Stimulated activated CD4-positive, alpha-beta T cell treated with anti-CD3 and anti-CD28 coated beads, Interleukin-15, amount 100 ng/mL, for 1 hour (primary cell): Measurements from ENCODE around the gene CNTN4.
"Not testable (repeated sequence)": the region's sequence is repeated elsewhere in the genome, so short reads cannot be mapped to it uniquely, and the experiment has no call there.

Source experiments
- DNase-seq, 2 donors: peaks; one replicate each; pipeline ENCODE4 v3.0.0-alpha.2; 2020; ENCODE audit warnings: low read depth in 1 of 2, low spot score in 1 of 2

Gene CNTN4

GRCh38 chr3:2889736-2890135 lies 791.1 kb downstream of the CNTN4 start:
- no peak for DNase-seq

GRCh38 chr3:2896308-2896939 lies 797.8 kb downstream of the CNTN4 start:
- DNase-seq, result no peak

GRCh38 chr3:2897821-2898220 lies 799.2 kb downstream of the CNTN4 start:
- DNase-seq, result no peak

GRCh38 chr3:2898591-2899353 lies 800.1 kb downstream of the CNTN4 start:
- DNase-seq, result no peak

GRCh38 chr3:2904054-2904453 lies 805.4 kb downstream of the CNTN4 start:
- no peak for DNase-seq

GRCh38 chr3:2908693-2909351 lies 810.2 kb downstream of the CNTN4 start:
- DNase-seq, result no peak

- no peak for DNase-seq
Measured at GRCh38 chr3:2910997-2911396, 812.3 kb downstream of the CNTN4 start.

- no peak for DNase-seq
Measured at GRCh38 chr3:2915826-2916225, 817.2 kb downstream of the CNTN4 start.

- DNase-seq, result not testable (repeated sequence)
Measured at GRCh38 chr3:2916640-2917039, 818.0 kb downstream of the CNTN4 start.

- no peak for DNase-seq
Measured at GRCh38 chr3:2920103-2920502, 821.4 kb downstream of the CNTN4 start.

GRCh38 chr3:2921452-2921851 lies 822.8 kb downstream of the CNTN4 start:
- DNase-seq, result no peak

- no peak for DNase-seq
Measured at GRCh38 chr3:2921903-2922302, 823.2 kb downstream of the CNTN4 start.

- DNase-seq, result no peak
Measured at GRCh38 chr3:2923390-2923789, 824.7 kb downstream of the CNTN4 start.

GRCh38 chr3:2927259-2927658 lies 828.6 kb downstream of the CNTN4 start:
- DNase-seq, result no peak

GRCh38 chr3:2929574-2929973 lies 830.9 kb downstream of the CNTN4 start:
- no peak for DNase-seq

GRCh38 chr3:2931265-2931664 lies 832.6 kb downstream of the CNTN4 start:
- DNase-seq, result no peak

GRCh38 chr3:2934541-2934940 lies 835.9 kb downstream of the CNTN4 start:
- DNase-seq, result no peak

GRCh38 chr3:2937055-2937454 lies 838.4 kb downstream of the CNTN4 start:
- no peak for DNase-seq

GRCh38 chr3:2937592-2937991 lies 838.9 kb downstream of the CNTN4 start:
- no peak for DNase-seq

GRCh38 chr3:2938711-2939110 lies 840.0 kb downstream of the CNTN4 start:
- DNase-seq, result no peak

GRCh38 chr3:2940062-2940461 lies 841.4 kb downstream of the CNTN4 start:
- DNase-seq, result no peak

- DNase-seq, result no peak
Measured at GRCh38 chr3:2944628-2945027, 846.0 kb downstream of the CNTN4 start.
